HCEC 1CT (cell line): Measurements from ENCODE around the gene SIT1.

Experiments used
- DNase-seq: peaks from one replicate; pipeline ENCODE4 v3.0.0-alpha.2; 2017

Gene SIT1

GRCh38 chr9:35650341-35651158 lies at the start of gene SIT1:
Gene SIT1, minus strand, starts transcription at chr9:35650931. Its CDS starts 78 bp downstream, at chr9:35650853.
- DNase-seq = no peak

GRCh38 chr9:35700031-35700430 lies 49.3 kb upstream of the SIT1 start:
- no peak for DNase-seq

GRCh38 chr9:35698231-35698630 lies 47.5 kb upstream of the SIT1 start:
- DNase-seq = no peak

GRCh38 chr9:35697486-35697885 lies 46.8 kb upstream of the SIT1 start:
- DNase-seq = no peak

GRCh38 chr9:35696520-35697215 lies 45.9 kb upstream of the SIT1 start:
- DNase-seq = peak; percentile 63

- no peak for DNase-seq
These were observed 45.2 kb upstream of the SIT1 start for GRCh38 chr9:35695943-35696401.

GRCh38 chr9:35691757-35692301 lies 41.1 kb upstream of the SIT1 start:
- DNase-seq = no peak

- no peak for DNase-seq
These were observed 40.6 kb upstream of the SIT1 start for GRCh38 chr9:35691334-35691650.

GRCh38 chr9:35690614-35691333 lies 40.0 kb upstream of the SIT1 start:
- DNase-seq = peak; percentile 80

GRCh38 chr9:35690294-35690613 lies 39.5 kb upstream of the SIT1 start:
- DNase-seq = no peak

- peak; percentile 91 for DNase-seq
These were observed 39.0 kb upstream of the SIT1 start, which contains the start of gene TPM2 for GRCh38 chr9:35689542-35690293. Gene TPM2, minus strand, starts transcription at chr9:35689925. Its CDS starts 108 bp downstream, at chr9:35689817.

GRCh38 chr9:35688558-35689541 lies 38.1 kb upstream of the SIT1 start:
- DNase-seq = peak; percentile 82

- no peak for DNase-seq
These were observed 37.3 kb upstream of the SIT1 start for GRCh38 chr9:35687972-35688557.

GRCh38 chr9:35687306-35687705 lies 36.6 kb upstream of the SIT1 start:
- DNase-seq = no peak

- DNase-seq = no peak
These were observed 35.8 kb upstream of the SIT1 start for GRCh38 chr9:35686222-35687203.

GRCh38 chr9:35685506-35685905 lies 34.8 kb upstream of the SIT1 start:
- no peak for DNase-seq

GRCh38 chr9:35684921-35685320 lies 34.2 kb upstream of the SIT1 start:
- no peak for DNase-seq

- no peak for DNase-seq
These were observed 32.6 kb upstream of the SIT1 start for GRCh38 chr9:35683323-35683722.

- no peak for DNase-seq
These were observed 32.0 kb upstream of the SIT1 start for GRCh38 chr9:35682520-35683315.
